HEK293T (cell line): ENCODE data around the gene PITPNB.

ENCODE experiments used
- FOXA1 ChIP-seq: fragments of 450-650 bp; IDR thresholded peaks from 2 replicates; pipeline ENCODE4 v1.6.1; 2016; ENCODE audit warnings: mild to moderate bottlenecking
- SP1 ChIP-seq: fragments of 450-650 bp; IDR thresholded peaks from 2 replicates; pipeline ENCODE4 v1.6.1; 2017
- SUZ12 ChIP-seq: fragments of 450-650 bp; IDR thresholded peaks from 2 replicates; pipeline ENCODE4 v1.6.1; 2016; ENCODE audit warnings: mild to moderate bottlenecking
- ZNF384 ChIP-seq: fragments of 450-650 bp; IDR thresholded peaks from 2 replicates; pipeline ENCODE4 v1.6.1; 2016

DNA sequence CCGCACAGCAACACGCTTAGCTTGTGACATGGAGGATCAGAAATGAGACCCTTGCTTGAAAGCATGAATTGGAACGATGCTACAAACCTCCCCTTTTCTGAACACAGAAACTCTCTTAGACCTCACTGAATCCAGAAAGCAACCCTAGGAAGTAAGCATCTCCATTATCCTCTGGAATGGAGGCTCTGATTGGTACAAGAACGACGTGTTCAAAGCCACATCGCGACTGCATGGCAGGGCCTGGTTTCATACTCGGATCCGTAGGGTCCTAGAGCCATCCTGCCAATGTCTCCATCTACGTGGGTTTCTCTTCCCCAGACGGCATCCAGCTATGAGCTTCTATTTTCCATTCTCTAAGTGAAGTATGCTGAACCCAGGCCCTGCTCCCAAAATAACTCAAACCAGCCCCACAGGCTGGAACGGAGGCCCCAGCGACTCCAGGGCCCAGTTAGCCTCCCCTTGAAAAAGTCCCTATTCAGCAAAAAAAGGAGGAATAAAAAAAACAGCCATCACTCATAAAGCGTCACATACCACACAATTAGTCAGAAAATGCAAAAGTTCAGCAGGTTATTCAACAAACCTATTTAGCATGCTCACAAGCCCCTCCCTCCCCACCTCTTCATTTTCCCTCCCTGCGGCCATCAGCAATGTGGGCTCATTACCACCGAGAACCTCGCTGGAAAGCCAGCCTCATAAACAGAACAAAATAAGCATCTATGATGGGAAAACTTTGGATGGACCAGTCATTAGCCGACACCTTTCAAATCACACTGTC, 110.4 kb downstream of the PITPNB start:
- TF ChIP-seq ZNF384 (no peak), SP1 (no peak), SUZ12 (no peak), FOXA1 (no peak)
